GM12873 (cell line): ENCODE results near the gene NTNG1.

ENCODE experiments used
- TF ChIP-seq, protein P1 (sequence below): IDR thresholded peaks from 2 replicates; pipeline ENCODE4 v1.5.1; 2012; ENCODE audit warnings: low read depth, mild to moderate bottlenecking, moderate library complexity, low read length, control low read depth; ENCODE audit not compliant: insufficient read depth; ENCODE audit errors: missing control alignments

The NTNG1 gene

DNA sequence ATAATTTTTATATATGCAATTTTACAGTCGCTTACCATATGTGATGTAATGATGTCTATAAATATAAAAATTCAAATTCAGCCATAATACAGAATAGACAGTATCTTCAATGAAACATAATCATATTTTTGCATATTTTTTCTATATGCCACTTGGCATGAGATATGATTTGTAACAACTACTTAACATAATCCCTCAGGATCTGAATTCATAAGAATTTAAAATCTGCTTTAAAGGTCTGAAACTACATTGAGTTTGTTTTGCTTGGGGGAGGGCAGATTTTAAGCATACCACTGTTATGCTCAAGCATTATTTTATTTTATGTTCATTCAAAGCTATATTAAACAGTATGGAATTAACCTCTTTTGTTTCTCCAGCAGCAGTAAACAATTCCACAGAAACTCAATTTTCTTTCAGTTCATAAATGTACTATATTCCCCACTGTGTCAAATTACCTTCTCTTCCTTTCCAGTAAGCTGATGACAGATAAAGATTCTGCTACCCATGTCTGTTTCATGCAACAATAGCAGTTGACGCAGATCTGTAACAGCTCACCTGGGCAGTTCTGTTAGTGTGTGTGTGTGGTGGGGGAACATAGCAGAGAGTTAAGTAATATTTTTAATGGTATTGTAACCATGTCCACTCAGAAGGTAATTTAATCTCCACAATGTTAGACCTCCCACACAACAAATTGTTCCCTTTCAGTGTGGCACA lies 224.8 kb downstream of the NTNG1 start:
- TF ChIP-seq, protein P1, sequence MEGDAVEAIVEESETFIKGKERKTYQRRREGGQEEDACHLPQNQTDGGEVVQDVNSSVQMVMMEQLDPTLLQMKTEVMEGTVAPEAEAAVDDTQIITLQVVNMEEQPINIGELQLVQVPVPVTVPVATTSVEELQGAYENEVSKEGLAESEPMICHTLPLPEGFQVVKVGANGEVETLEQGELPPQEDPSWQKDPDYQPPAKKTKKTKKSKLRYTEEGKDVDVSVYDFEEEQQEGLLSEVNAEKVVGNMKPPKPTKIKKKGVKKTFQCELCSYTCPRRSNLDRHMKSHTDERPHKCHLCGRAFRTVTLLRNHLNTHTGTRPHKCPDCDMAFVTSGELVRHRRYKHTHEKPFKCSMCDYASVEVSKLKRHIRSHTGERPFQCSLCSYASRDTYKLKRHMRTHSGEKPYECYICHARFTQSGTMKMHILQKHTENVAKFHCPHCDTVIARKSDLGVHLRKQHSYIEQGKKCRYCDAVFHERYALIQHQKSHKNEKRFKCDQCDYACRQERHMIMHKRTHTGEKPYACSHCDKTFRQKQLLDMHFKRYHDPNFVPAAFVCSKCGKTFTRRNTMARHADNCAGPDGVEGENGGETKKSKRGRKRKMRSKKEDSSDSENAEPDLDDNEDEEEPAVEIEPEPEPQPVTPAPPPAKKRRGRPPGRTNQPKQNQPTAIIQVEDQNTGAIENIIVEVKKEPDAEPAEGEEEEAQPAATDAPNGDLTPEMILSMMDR = no peak

DNA sequence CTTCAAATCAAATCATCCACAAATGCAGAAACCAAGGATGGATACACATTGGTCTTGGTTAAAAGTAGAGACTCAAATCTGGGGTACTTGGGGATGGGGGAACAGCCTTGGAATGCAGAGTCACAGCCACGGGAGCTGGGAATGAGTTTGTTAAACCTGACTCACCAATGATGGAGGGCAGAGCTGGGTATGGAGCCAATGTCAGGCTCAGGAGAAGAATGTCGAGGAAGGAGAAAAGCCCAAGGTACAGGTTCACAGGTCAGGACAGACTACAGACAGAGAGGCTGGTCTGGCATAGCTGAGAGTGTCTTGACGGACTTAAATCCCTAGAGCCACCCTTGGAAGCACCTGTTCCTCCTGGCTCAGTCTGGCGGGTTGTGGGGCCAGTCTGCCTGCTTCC lies 237.6 kb downstream of the NTNG1 start:
- TF ChIP-seq, protein P1 = no peak

DNA sequence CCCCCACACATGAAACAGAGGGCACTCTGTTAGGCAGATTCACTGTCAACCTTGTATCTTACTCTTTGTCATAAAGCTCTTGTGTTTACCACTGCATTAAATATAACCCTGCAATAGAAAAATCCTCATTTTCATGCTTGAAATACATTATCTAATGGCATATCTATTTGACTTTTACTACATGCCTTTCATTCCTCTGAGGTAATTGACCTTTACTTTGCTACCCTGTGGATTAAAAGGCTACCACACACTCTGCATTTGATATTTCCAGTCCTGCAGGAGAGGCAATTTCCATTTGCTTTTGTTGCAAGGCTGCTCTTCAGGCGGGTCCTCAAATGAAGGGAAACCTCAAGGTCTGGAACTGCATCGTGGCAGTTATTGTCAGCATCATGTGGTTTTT lies 238.0 kb downstream of the NTNG1 start:
- TF ChIP-seq, protein P1 = no peak

DNA sequence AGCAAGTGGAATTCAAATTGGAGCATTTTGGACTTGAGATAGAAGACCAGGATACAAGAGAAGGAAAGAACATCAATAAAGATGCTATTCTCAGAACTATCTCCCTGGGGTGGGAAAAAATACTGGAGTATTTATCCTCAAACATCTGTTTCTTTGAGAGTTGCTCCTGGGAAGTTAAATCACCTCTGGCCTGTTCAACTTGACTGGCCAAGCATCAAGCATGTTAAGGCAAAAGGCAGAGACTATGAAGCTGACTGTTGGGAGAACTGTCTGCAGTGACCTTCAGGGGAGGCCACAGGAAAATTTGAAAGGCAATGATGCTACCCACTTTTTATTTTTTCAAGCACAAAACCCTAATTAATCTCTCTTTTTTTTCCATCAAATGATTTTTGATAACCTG lies 239.0 kb downstream of the NTNG1 start:
- TF ChIP-seq, protein P1 = no peak

DNA sequence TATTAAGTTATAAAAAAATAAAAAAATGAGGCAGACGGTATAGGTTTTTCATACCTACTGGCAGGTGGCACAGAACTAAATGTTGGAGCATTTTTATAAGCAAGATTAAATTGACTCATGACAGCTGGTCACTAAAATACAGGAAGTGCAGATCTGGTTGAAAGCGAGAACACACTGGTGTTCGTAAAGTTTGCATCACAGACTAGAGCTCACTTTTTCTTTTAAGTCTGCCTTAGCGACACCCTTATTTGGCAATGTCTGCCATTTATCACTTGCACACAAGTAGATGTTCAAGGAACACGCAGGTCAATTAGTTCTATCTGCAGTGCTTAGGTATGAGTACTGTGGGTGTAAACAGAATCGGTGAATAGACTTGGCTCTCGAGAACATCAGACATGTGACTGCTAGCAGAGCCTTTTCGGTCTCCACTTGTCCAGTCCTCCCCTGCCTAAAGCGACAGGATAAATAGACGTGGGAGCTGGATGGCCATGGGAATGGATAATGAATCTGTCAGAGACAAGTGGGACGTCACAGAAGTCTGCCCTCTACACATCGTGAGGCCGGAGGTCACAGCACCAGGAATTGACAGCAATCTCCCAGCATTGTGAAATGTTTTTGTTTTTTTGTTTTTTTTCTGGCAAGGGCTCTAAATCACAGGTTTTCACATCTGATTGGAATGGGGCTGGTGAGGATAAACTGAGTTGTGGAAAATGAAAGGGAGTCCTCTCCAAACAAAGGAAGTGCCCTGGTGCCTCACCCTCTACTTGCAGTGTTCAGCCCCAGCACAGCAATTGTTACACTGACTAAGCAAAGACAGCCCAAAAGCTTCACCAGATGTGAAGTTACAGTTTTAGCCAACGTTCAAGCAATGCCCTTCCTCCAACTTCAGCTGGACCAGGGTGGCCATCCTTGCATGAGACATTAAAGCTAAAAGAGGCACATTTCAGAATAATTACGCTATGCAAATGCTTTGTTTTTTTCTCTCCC lies 248.9 kb downstream of the NTNG1 start:
- TF ChIP-seq, protein P1 = no peak

DNA sequence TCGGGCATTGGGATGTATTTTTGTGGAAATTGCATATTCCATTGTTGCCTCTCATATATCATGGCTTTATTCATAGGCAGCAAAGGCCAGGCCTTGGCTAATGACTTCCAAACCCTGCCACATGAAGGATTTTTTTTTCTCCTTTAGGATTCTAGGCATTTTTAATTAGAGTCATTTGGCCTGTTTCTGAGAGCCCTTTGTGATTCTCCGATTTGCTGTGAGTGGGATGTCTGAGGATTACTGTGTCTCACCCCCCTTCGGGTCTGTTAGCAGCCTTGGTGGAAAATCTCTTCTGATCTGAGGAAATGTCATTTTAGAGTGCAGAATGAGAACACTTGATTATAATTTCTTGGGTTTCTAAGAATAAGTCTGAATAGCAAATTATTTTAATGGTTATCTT lies 253.5 kb downstream of the NTNG1 start:
- TF ChIP-seq, protein P1 = no peak

DNA sequence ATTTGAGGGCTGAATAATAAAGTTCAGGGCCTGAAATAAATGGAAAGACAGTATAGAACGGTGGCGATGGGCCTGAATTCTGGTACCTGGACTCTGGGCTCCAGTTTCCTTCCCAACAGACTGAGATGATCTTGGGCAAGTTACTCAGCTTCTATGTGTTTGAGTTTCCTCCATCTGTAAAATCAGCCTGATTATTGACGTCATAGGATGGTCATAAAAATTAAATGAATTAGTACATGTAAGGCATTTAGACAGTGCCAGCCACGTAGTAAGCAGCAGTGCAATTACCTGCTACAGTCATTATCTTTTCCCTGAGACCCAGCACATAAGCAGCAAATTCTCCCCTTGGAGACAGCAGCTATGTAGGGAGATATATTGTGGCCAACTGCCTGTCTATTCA lies 260.9 kb downstream of the NTNG1 start:
- TF ChIP-seq, protein P1 = no peak
